ENCODE results near the gene CAP2.

CAP2 gene

GRCh38 chr6:17365961-17366360, 27.4 kb upstream of the CAP2 start:
- no peaks in the 10 kb centered on the region for H3K4me1 ChIP-seq (ENCODE audit: control insufficient read depth, low read length)
- H4K20me1 ChIP-seq (ENCODE audit: control insufficient read depth, insufficient read depth, low read depth, low read length), result no peaks in the 10 kb centered on the region
- no peak overlapping the region for H3K4me3 ChIP-seq (ENCODE audit: low read length)
- no peaks in the 10 kb centered on the region for H3K9me2 ChIP-seq (replicated peaks; ENCODE audit: control insufficient read depth, low read length)
- no peaks in the 10 kb centered on the region for H3K9me3 ChIP-seq (ENCODE audit: control insufficient read depth, insufficient read depth, low read length)
- no peak overlapping the region for H3K27ac ChIP-seq (ENCODE audit: low read depth, low read length)
- no peak for TF ChIP-seq EZH2phosphoT487 (IDR thresholded peaks at IDR 0.05; ENCODE audit: borderline replicate concordance, low read length)
- TF ChIP-seq CTCF (IDR thresholded peaks at IDR 0.05; ENCODE audit: low read depth, low read length, poor library complexity, severe bottlenecking), result no peak
- H3K4me2 ChIP-seq (ENCODE audit: low read length), result no peak overlapping the region
- no peaks in the 10 kb centered on the region for H3K36me3 ChIP-seq (ENCODE audit: control insufficient read depth, low read length)
- no peaks in the 10 kb centered on the region for H3K79me2 ChIP-seq (ENCODE audit: control insufficient read depth, low read length)
- H3K27me3 ChIP-seq (ENCODE audit: control insufficient read depth, low read length), result no peaks in the 10 kb centered on the region
- H3F3A ChIP-seq (ENCODE audit: control insufficient read depth, insufficient read depth), result no peaks in the 10 kb centered on the region

GRCh38 chr6:17367868-17368267, 25.5 kb upstream of the CAP2 start:
- Histone ChIP-seq H3K9me2 (replicated peaks; ENCODE audit: control insufficient read depth, low read length) (no peaks in the 10 kb centered on the region), H3F3A (ENCODE audit: control insufficient read depth, insufficient read depth) (no peaks in the 10 kb centered on the region), H4K20me1 (ENCODE audit: control insufficient read depth, insufficient read depth, low read depth, low read length) (no peaks in the 10 kb centered on the region), H3K4me3 (ENCODE audit: low read length) (no peak overlapping the region), H3K4me1 (ENCODE audit: control insufficient read depth, low read length) (no peaks in the 10 kb centered on the region), H3K36me3 (ENCODE audit: control insufficient read depth, low read length) (no peaks in the 10 kb centered on the region), H3K79me2 (ENCODE audit: control insufficient read depth, low read length) (no peaks in the 10 kb centered on the region), H3K4me2 (ENCODE audit: low read length) (no peak overlapping the region), H3K9me3 (ENCODE audit: control insufficient read depth, insufficient read depth, low read length) (no peaks in the 10 kb centered on the region), H3K27ac (ENCODE audit: low read depth, low read length) (no peak overlapping the region), H3K27me3 (ENCODE audit: control insufficient read depth, low read length) (no peaks in the 10 kb centered on the region)
- no peak for TF ChIP-seq EZH2phosphoT487 (IDR thresholded peaks at IDR 0.05; ENCODE audit: borderline replicate concordance, low read length)
- no peak for TF ChIP-seq CTCF (IDR thresholded peaks at IDR 0.05; ENCODE audit: low read depth, low read length, poor library complexity, severe bottlenecking)

GRCh38 chr6:17381424-17382147, 11.8 kb upstream of the CAP2 start:
- no peaks in the 10 kb centered on the region for H3F3A ChIP-seq (ENCODE audit: control insufficient read depth, insufficient read depth)
- no peaks in the 10 kb centered on the region for H3K36me3 ChIP-seq (ENCODE audit: control insufficient read depth, low read length)
- no peaks in the 10 kb centered on the region for H3K4me1 ChIP-seq (ENCODE audit: control insufficient read depth, low read length)
- TF ChIP-seq EZH2phosphoT487 (IDR thresholded peaks at IDR 0.05; ENCODE audit: borderline replicate concordance, low read length) (no peak), CTCF (IDR thresholded peaks at IDR 0.05; ENCODE audit: low read depth, low read length, poor library complexity, severe bottlenecking) (no peak)
- no peak overlapping the region for H3K4me3 ChIP-seq (ENCODE audit: low read length)
- no peaks in the 10 kb centered on the region for H3K27me3 ChIP-seq (ENCODE audit: control insufficient read depth, low read length)
- H3K79me2 ChIP-seq (ENCODE audit: control insufficient read depth, low read length), result no peaks in the 10 kb centered on the region
- no peak overlapping the region for H3K27ac ChIP-seq (ENCODE audit: low read depth, low read length)
- no peaks in the 10 kb centered on the region for H4K20me1 ChIP-seq (ENCODE audit: control insufficient read depth, insufficient read depth, low read depth, low read length)
- no peaks in the 10 kb centered on the region for H3K9me3 ChIP-seq (ENCODE audit: control insufficient read depth, insufficient read depth, low read length)
- no peak overlapping the region for H3K4me2 ChIP-seq (ENCODE audit: low read length)
- no peaks in the 10 kb centered on the region for H3K9me2 ChIP-seq (replicated peaks; ENCODE audit: control insufficient read depth, low read length)

Data from DOHH2 (cell line).